DOHH2 (cell line): ENCODE data around the gene CLN6.

Experiments used
- EZH2phosphoT487 ChIP-seq: fragments of 200-600 bp; sonication (generic); IDR thresholded peaks from 2 replicates; pipeline ENCODE4 v1.6.1; 2017; ENCODE audit warnings: borderline replicate concordance, mild to moderate bottlenecking, antibody characterized with exemption, low read length, moderate library complexity, mixed read lengths
- TF ChIP-seq, protein P1 (sequence below): fragments of 200-600 bp; sonication (generic); IDR thresholded peaks from one replicate; pipeline ENCODE4 v1.5.1; 2014; ENCODE audit warnings: antibody characterized with exemption, mild to moderate bottlenecking, low read depth, low read length; ENCODE audit not compliant: poor library complexity, severe bottlenecking

- TF ChIP-seq, protein P1, sequence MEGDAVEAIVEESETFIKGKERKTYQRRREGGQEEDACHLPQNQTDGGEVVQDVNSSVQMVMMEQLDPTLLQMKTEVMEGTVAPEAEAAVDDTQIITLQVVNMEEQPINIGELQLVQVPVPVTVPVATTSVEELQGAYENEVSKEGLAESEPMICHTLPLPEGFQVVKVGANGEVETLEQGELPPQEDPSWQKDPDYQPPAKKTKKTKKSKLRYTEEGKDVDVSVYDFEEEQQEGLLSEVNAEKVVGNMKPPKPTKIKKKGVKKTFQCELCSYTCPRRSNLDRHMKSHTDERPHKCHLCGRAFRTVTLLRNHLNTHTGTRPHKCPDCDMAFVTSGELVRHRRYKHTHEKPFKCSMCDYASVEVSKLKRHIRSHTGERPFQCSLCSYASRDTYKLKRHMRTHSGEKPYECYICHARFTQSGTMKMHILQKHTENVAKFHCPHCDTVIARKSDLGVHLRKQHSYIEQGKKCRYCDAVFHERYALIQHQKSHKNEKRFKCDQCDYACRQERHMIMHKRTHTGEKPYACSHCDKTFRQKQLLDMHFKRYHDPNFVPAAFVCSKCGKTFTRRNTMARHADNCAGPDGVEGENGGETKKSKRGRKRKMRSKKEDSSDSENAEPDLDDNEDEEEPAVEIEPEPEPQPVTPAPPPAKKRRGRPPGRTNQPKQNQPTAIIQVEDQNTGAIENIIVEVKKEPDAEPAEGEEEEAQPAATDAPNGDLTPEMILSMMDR = no peak
- TF ChIP-seq EZH2phosphoT487 = no peak
These were observed 26.0 kb downstream of the CLN6 start for GRCh38 chr15:68203486-68203885.
